A673 (cell line): Measurements from ENCODE around the gene TNFAIP8L3.

Source experiments
- EZH2 ChIP-seq: fragments of 200-600 bp; sonication (generic); IDR thresholded peaks from 2 replicates; pipeline ENCODE4 v1.6.1; 2017; ENCODE audit warnings: borderline replicate concordance, low read depth, mild to moderate bottlenecking, mixed read lengths, antibody characterized with exemption, low read length; ENCODE audit not compliant: poor library complexity, severe bottlenecking
- TF ChIP-seq, protein P1 (sequence below): fragments of 300-800, 200-600 bp; sonication (generic); conservative IDR thresholded peaks from 2 replicates; pipeline ENCODE4 v1.5.1; 2017; ENCODE audit warnings: low read depth, mild to moderate bottlenecking, antibody characterized with exemption, low read length, moderate library complexity, mixed read lengths

DNA sequence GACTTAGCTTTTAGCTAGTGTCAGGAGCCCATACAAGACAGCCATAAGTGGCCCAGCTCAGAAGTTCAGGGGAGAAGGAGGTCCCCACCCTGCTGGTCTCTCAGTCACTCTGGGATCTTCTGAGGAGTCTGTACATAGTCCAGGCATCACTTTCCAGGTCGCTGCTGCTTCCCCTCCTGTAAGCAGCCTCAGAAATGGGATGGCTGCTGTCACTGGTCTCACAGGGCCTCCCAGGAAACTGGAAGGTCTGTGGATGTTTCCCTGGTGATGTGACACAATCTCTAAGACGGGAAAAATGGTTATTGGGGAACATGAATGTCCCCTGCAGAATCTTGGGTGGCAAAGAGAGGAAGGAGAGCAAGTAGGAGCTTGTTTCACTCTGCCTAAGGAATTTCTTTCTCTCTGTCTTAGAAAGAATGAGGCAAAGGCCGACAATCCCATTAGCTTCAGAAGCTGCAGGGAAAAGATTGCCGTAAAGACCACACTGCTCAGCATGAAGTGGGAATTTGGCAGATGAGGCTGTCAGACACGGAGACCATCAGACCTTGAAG, 43.2 kb upstream of the TNFAIP8L3 start:
- TF ChIP-seq, protein P1, sequence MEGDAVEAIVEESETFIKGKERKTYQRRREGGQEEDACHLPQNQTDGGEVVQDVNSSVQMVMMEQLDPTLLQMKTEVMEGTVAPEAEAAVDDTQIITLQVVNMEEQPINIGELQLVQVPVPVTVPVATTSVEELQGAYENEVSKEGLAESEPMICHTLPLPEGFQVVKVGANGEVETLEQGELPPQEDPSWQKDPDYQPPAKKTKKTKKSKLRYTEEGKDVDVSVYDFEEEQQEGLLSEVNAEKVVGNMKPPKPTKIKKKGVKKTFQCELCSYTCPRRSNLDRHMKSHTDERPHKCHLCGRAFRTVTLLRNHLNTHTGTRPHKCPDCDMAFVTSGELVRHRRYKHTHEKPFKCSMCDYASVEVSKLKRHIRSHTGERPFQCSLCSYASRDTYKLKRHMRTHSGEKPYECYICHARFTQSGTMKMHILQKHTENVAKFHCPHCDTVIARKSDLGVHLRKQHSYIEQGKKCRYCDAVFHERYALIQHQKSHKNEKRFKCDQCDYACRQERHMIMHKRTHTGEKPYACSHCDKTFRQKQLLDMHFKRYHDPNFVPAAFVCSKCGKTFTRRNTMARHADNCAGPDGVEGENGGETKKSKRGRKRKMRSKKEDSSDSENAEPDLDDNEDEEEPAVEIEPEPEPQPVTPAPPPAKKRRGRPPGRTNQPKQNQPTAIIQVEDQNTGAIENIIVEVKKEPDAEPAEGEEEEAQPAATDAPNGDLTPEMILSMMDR = no peak
- TF ChIP-seq EZH2 = no peak
